Breast epithelium (tissue), 4 donors: Measurements from ENCODE around the gene AHI1. TPM values are rescaled to one million over a fixed set of nuclear protein-coding genes. Genes with fewer than 3 reads are reported as not detected.

Experiments used
- DNase-seq, 2 donors: peaks; one replicate each; pipeline ENCODE4 v3.0.0-alpha.2; 2019; ENCODE audit warnings: low spot score in 2 of 2
- H3K27ac ChIP-seq, 2 donors: fragments of 200-600 bp; sonication (generic) in 1 of 2; one replicate each; pipeline ENCODE4 v1.5.1; 2016 to 2019; ENCODE audit warnings: mild to moderate bottlenecking in 1 of 2
- H3K27me3 ChIP-seq, 2 donors: fragments of 200-600 bp; sonication (generic) in 1 of 2; one replicate each; pipeline versions ENCODE4 v1.5.1 to v1.6.0; 2017 to 2019; ENCODE audit warnings: control low read depth in 1 of 2, mild to moderate bottlenecking in 1 of 2
- H3K36me3 ChIP-seq: fragments of 200-600 bp; one replicate; pipeline ENCODE4 v1.5.1; 2019
- H3K4me1 ChIP-seq, 2 donors: fragments of 200-600 bp; sonication (generic); one replicate each; pipeline ENCODE4 v1.5.1; 2016 to 2019; ENCODE audit warnings: control low read depth in 1 of 2
- H3K4me3 ChIP-seq, 3 donors: fragments of 200-600 bp; sonication (generic); 1 replicate in 2 of 3; 2 replicates in 1 of 3; pipeline ENCODE4 v1.5.1; 2016 to 2019; ENCODE audit warnings: mild to moderate bottlenecking in 3 of 3, moderate library complexity in 2 of 3
- H3K9me3 ChIP-seq, 2 donors: fragments of 200-600 bp; sonication (generic) in 1 of 2; one replicate each; pipeline ENCODE4 v1.5.1; 2016 to 2019; ENCODE audit warnings: control low read depth in 1 of 2
- POLR2A ChIP-seq: fragments of 450-650 bp; IDR thresholded peaks from one replicate; pipeline ENCODE4 v1.6.1; 2016; ENCODE audit warnings: antibody characterized with exemption, mild to moderate bottlenecking, moderate library complexity
- POLR2AphosphoS5 ChIP-seq, 3 donors: sonication (generic); formaldehyde crosslinking; IDR thresholded peaks; one replicate each; pipeline ENCODE4 v1.6.1; 2017; ENCODE audit warnings: antibody characterized with exemption in 3 of 3
- intact Hi-C: fragments of 100-400 bp; cut with DNase I; formaldehyde crosslinking; loops from one replicate; pipeline ENCODE4 v1.15.1; 2023; ENCODE audit warnings: low total_unique reads
- total RNA-seq, 3 donors: library from RNA; depleted of rRNA; stranded (reverse); fragments of >200 nt; gene quantifications; one replicate each; pipeline ENCODE4 v1.1.0, GENCODE V29; 2016
- TF ChIP-seq, protein P1 (sequence below), 3 donors: fragments of 450-650 bp; IDR thresholded peaks; one replicate each; pipeline ENCODE4 v1.5.1; 2016 to 2017; ENCODE audit warnings: antibody characterized with exemption in 3 of 3, mild to moderate bottlenecking in 3 of 3, moderate library complexity in 3 of 3

Gene AHI1
- total RNA-seq, 3 donors from 2014 or later: 23.5 to 62.2 (median 49.8) TPM

DNA sequence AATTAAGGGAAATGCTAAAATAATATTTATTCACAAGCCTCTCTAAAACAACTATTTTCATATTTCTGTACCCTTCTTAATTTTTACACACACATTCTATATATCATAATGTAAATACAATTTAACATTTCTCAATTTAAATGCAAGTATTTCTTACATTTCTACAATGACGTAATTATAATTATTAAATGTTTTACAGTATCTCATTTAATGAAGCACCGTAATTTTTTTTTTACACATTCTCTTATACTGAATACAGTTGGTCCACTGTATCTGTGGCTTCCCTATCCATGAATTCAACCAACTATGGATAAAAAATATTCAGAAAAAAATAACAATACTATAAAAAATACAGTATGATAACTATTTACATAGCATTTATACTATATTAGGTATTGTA, 85.7 kb downstream of the AHI1 start:
- no peak overlapping the region for H3K27ac ChIP-seq
- no peaks in the 10 kb centered on the region for H3K27me3 ChIP-seq
- intact Hi-C loops: loop anchor here (10.0 kb wide), 1 partner anchor 277 kb away; no protein-coding TSS in a partner anchor
- H3K9me3 ChIP-seq: no peaks in the 10 kb centered on the region
- no peak for TF ChIP-seq POLR2AphosphoS5 (IDR thresholded peaks at IDR 0.05)
- TF ChIP-seq, protein P1, sequence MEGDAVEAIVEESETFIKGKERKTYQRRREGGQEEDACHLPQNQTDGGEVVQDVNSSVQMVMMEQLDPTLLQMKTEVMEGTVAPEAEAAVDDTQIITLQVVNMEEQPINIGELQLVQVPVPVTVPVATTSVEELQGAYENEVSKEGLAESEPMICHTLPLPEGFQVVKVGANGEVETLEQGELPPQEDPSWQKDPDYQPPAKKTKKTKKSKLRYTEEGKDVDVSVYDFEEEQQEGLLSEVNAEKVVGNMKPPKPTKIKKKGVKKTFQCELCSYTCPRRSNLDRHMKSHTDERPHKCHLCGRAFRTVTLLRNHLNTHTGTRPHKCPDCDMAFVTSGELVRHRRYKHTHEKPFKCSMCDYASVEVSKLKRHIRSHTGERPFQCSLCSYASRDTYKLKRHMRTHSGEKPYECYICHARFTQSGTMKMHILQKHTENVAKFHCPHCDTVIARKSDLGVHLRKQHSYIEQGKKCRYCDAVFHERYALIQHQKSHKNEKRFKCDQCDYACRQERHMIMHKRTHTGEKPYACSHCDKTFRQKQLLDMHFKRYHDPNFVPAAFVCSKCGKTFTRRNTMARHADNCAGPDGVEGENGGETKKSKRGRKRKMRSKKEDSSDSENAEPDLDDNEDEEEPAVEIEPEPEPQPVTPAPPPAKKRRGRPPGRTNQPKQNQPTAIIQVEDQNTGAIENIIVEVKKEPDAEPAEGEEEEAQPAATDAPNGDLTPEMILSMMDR (IDR thresholded peaks at IDR 0.05): no peak
- no peak for TF ChIP-seq POLR2A
- H3K4me1 ChIP-seq: no peaks in the 10 kb centered on the region
- no peak overlapping the region for H3K4me3 ChIP-seq
- peaks cover 5% of the 10 kb centered on the region for H3K36me3 ChIP-seq
- DNase-seq: no peak

DNA sequence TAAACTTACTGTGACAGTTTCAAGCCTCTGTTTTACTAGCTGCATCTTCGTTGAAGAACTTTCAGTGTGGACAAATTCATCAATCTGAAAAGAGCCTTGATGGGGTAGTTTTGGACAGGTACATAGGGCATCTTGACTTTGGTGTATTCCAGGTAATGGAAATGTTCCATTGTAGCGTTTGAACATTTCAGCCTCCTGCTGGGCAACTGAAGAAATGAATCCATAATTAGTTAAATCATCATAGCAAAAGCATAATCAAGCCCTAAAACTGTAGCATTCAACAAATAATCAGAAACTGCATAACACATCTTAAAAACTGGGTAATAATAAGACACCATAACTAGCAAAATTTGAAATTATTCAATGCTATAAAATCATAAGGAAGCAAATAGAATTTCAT, 86.2 kb downstream of the AHI1 start:
- Histone ChIP-seq H3K27ac (no peak overlapping the region), H3K27me3 (no peaks in the 10 kb centered on the region), H3K4me3 (no peak overlapping the region), H3K9me3 (no peaks in the 10 kb centered on the region), H3K36me3 (peaks cover 5% of the 10 kb centered on the region), H3K4me1 (no peaks in the 10 kb centered on the region)
- intact Hi-C loops: loop anchor here (10.0 kb wide), 1 partner anchor 277 kb away; no protein-coding TSS in a partner anchor
- DNase-seq: no peak
- TF ChIP-seq, protein P1 (IDR thresholded peaks at IDR 0.05): peak in 1 of 3 donors; percentile 11
- no peak for TF ChIP-seq POLR2A
- no peak for TF ChIP-seq POLR2AphosphoS5 (IDR thresholded peaks at IDR 0.05)

DNA sequence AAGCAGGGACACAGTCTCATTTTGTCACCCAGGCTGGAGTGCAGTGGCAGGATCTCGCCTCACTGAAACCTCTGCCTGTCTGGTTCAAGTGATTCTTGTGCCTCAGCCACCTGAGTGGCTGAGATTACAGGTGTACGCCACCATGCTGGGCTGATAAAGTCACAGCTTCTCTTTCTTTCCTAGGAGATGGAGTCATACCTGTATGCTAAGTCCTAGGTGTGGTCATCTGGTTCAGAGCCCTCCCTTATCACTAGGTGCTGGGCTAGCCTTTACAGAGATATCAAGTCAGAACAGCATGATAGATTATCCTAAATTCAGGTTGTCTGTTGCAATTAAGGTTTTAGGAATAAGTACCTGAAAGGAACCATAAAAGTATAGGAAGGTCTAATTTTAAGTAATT, 86.7 kb downstream of the AHI1 start:
- TF ChIP-seq POLR2A (no peak), POLR2AphosphoS5 (IDR thresholded peaks at IDR 0.05) (no peak)
- TF ChIP-seq, protein P1 (IDR thresholded peaks at IDR 0.05): no peak
- H3K36me3 ChIP-seq: peaks cover 5% of the 10 kb centered on the region
- no peak for DNase-seq
- intact Hi-C loops: loop anchor here (10.0 kb wide), 1 partner anchor 276 kb away; no protein-coding TSS in a partner anchor
- no peaks in the 10 kb centered on the region for H3K27me3 ChIP-seq
- H3K9me3 ChIP-seq: no peaks in the 10 kb centered on the region
- no peak overlapping the region for H3K27ac ChIP-seq
- no peak overlapping the region for H3K4me3 ChIP-seq
- H3K4me1 ChIP-seq: no peaks in the 10 kb centered on the region

DNA sequence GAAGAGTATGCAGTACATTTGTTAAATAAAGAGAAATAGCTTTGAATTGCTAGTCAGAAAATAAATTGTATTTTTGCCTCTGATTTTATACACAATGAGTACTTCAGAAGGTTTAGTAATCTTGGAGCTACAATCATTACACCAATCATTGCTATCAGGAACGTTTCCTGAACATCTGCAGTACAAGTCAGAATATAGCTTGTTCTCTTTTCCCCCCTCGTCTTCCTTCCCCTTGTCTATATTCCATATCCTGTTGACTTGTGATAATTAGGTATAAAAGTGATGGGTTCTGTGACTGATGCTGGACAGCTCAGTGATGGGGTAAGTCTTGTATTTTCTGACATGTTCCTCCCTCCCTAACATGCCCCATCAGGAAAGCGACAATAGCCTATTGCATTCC, 94.0 kb downstream of the AHI1 start:
- Histone ChIP-seq H3K4me1 (no peaks in the 10 kb centered on the region), H3K36me3 (no peaks in the 10 kb centered on the region), H3K27me3 (no peaks in the 10 kb centered on the region), H3K4me3 (no peak overlapping the region), H3K27ac (no peak overlapping the region), H3K9me3 (no peaks in the 10 kb centered on the region)
- no peak for DNase-seq
- TF ChIP-seq POLR2A (no peak), POLR2AphosphoS5 (IDR thresholded peaks at IDR 0.05) (no peak)
- TF ChIP-seq, protein P1 (IDR thresholded peaks at IDR 0.05): no peak
- intact Hi-C loops: no loop called here

DNA sequence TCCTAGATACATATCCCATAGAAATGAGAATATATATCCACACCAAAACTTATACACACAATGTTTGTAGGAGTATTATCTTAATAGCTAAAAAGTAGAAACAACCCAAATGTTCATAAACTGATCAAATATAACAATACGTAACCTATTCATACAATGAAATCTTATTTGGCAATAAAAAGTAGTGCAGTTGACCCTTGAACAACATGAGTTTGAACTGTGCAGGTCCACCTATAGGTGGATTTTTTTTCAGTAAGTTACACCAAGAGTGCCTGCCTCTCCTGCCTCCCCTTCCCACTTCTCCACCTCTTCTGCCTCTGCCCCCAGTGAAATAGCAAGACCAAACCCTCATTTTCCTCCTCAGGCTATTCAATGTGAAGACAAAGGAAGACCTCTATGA, 95.2 kb downstream of the AHI1 start:
- H3K27me3 ChIP-seq: no peaks in the 10 kb centered on the region
- intact Hi-C loops: no loop called here
- TF ChIP-seq POLR2AphosphoS5 (IDR thresholded peaks at IDR 0.05): no peak
- TF ChIP-seq POLR2A: no peak
- TF ChIP-seq, protein P1 (IDR thresholded peaks at IDR 0.05): no peak
- no peak overlapping the region for H3K27ac ChIP-seq
- no peak for DNase-seq
- H3K4me1 ChIP-seq: no peaks in the 10 kb centered on the region
- H3K4me3 ChIP-seq: no peak overlapping the region
- no peaks in the 10 kb centered on the region for H3K36me3 ChIP-seq
- H3K9me3 ChIP-seq: no peaks in the 10 kb centered on the region
